ENCODE results near the gene ZBTB18.

- no peak for TF ChIP-seq EZH2phosphoT487 (IDR thresholded peaks at IDR 0.05; ENCODE audit: borderline replicate concordance, low read length)
- no peak for TF ChIP-seq CTCF (conservative IDR thresholded peaks at IDR 0.05; ENCODE audit: low read depth, low read length)
- no peak for TF ChIP-seq EZH2 (IDR thresholded peaks at IDR 0.05; ENCODE audit: low read length, unreplicated experiment)
These were observed 53.4 kb downstream of the ZBTB18 start for GRCh38 chr1:244104309-244105060.
